AG04449 (cell line): ENCODE measurements around the gene CPLX1.

ENCODE experiments used
- CTCF ChIA-PET: fragments of 350-600 bp; formaldehyde crosslinking; extraction: SDS; loops from one replicate; lab custom pipeline; 2021; ENCODE audit warnings: antibody characterized with exemption; lab: Yijun Ruan, JAX
- POLR2A ChIA-PET: fragments of 400-600, 350-600 bp; formaldehyde crosslinking; extraction: SDS; loops from one replicate; lab custom pipeline; 2020; ENCODE audit warnings: antibody characterized with exemption, inconsistent platforms; lab: Yijun Ruan, JAX
- DNase-seq: peaks from one replicate; pipeline ENCODE4 v3.0.0-alpha.2; 2010; ENCODE audit warnings: low read depth, low spot score
- H3K4me3 ChIP-seq: 2 replicates; pipeline ENCODE4 v1.5.1; 2011; ENCODE audit warnings: low read depth, mild to moderate bottlenecking, control low read depth, low read length
- CTCF ChIP-seq: IDR thresholded peaks from one replicate; pipeline ENCODE4 v1.5.1; 2011; ENCODE audit warnings: mild to moderate bottlenecking, moderate library complexity, low read length, control low read depth, inconsistent platforms; ENCODE audit not compliant: insufficient read depth; ENCODE audit errors: missing control alignments

CPLX1 gene

GRCh38 chr4:832536-832935 is 6.6 kb upstream of the CPLX1 start:
- no peak overlapping the region for H3K4me3 ChIP-seq
- TF ChIP-seq CTCF, result no peak
- no peak for DNase-seq
- ChIA-PET CTCF (interaction anchor here (0.6 kb wide), 1 partner anchor 314 kb away, joined by 3 read pairs; no protein-coding TSS in a partner anchor), POLR2A (no interaction called here)

DNA sequence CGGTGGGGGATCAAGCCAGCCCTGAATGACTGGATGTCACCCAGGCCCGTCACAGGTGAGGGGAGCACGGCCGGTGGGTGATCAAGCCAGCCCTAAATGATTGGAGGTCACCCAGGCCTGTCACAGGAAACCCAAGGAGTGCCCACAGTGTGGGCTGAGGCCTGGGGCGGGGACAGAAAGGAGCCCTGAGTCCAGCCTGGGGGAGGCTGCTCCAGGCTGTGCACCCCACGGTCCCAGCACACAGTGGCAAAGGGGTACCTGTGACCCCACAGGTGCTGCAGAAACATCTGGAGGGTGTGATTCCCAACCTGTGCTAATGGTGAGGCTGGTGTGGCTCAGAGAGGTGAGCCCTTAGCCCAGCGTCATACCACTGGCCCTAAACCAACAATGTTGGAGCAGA is 6.2 kb upstream of the CPLX1 start:
- TF ChIP-seq CTCF, result no peak
- CTCF ChIA-PET, result no interaction called here
- POLR2A ChIA-PET, result no interaction called here
- no peak overlapping the region for H3K4me3 ChIP-seq
- DNase-seq, result no peak

- POLR2A ChIA-PET, result no interaction called here
- DNase-seq, result no peak
- no peak for TF ChIP-seq CTCF
- no peak overlapping the region for H3K4me3 ChIP-seq
- CTCF ChIA-PET, result no interaction called here
Measured at GRCh38 chr4:831483-831805, 5.5 kb upstream of the CPLX1 start.

- CTCF ChIA-PET, result no interaction called here
- no peak for TF ChIP-seq CTCF
- DNase-seq, result no peak
- H3K4me3 ChIP-seq, result no peak overlapping the region
- POLR2A ChIA-PET, result no interaction called here
Measured at GRCh38 chr4:830601-831482, 4.9 kb upstream of the CPLX1 start.

DNA sequence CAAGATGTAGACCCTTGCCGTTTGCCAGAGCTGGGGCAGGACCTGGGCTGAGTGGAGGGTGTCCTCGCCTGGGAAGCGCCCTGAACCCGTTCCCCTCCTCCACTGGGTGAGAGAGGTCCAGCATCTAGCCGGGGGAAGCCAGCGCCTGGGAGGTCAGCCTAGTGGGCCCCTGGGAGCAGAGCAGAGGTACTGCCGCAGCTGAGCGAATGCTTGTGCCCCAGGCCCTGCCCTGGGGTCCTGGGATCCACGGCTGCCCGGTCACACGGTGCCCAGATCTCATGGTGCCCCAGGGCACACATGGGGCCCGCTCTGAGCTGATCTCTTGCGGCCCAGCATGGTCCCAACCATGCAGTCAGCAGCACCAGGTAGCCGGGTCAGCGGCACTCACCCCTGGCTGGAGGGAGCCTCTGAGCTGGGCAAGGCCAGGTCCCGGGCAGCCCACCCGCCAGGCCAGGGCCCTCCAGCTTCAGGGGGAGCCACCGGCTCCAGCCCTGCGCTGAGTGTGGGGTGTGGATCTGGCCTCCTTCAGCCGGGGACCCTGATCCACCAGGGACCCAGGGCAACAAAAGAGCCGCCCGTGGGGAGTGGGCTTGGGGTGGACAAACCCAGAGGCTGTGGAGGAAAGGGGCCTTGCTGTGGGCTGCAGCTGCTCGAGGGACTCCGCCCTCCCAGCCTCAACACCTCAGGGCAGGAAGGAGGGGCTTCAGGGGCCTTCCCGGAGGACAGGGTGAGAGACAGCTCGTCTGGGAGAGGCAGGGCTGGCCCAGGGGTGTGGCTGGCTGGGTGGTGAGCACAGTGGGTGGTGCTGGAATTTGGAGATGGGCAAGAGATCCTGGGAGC is 4.1 kb upstream of the CPLX1 start:
- H3K4me3 ChIP-seq, result no peak overlapping the region
- POLR2A ChIA-PET, result no interaction called here
- DNase-seq, result no peak
- no peak for TF ChIP-seq CTCF
- CTCF ChIA-PET, result no interaction called here

DNA sequence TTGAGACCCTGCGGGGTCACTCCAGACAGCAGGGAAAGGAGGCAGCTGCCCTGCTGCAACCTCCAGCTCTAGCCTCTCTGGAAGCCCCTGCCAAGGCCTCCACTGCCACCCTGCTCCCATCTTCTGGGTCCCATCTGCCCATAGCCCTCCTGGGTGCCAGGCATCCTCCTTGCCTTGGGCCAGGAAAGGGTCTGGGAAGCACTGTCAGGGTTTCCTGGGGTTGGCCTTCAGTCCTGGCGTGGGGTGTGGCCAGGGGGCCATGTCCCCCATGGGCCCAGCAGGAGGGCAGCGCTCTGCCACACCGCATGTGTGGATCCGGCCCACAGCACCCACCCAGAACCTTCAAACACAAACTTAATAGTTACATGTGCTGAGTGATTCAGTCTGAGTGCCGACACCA is 3.4 kb upstream of the CPLX1 start:
- no peak for DNase-seq
- POLR2A ChIA-PET, result no interaction called here
- CTCF ChIA-PET, result no interaction called here

More for the DNA sequence above, 3.4 kb upstream of the CPLX1 start:
- H3K4me3 ChIP-seq, result no peak overlapping the region
- no peak for TF ChIP-seq CTCF
